HG03159 (cell line): ENCODE measurements around the gene ARHGAP30.
"Not testable (repeated sequence)": the region's sequence is repeated elsewhere in the genome, so short reads cannot be mapped to it uniquely, and the experiment has no call there.

Source experiments
- ATAC-seq: cut with Tn5 transposase; IDR thresholded peaks from one replicate; pipeline ENCODE4 v1.9.1; 2021; ENCODE audit warnings: mild to moderate bottlenecking, moderate library complexity; ENCODE audit not compliant: unreplicated experiment

ARHGAP30 gene

GRCh38 chr1:161039546-161039945, 30.1 kb downstream of the ARHGAP30 start:
- ATAC-seq, result no peak

- ATAC-seq, result no peak
Observed at GRCh38 chr1:161039154-161039545, 30.5 kb downstream of the ARHGAP30 start.

GRCh38 chr1:161038523-161039153, 31.1 kb downstream of the ARHGAP30 start, which contains the start of gene TSTD1:
TSTD1 (minus strand) TSS chr1:161038964; CDS start chr1:161038889, 75 bp downstream.
- ATAC-seq, result peak; percentile 87

GRCh38 chr1:161037661-161038522, 31.8 kb downstream of the ARHGAP30 start:
- ATAC-seq, result no peak

- no peak for ATAC-seq
Observed at GRCh38 chr1:161033751-161034150, 35.9 kb downstream of the ARHGAP30 start.

- ATAC-seq, result no peak
Observed at GRCh38 chr1:161032409-161032808, 37.3 kb downstream of the ARHGAP30 start.

GRCh38 chr1:161031874-161032273, 37.8 kb downstream of the ARHGAP30 start:
- ATAC-seq, result no peak

- ATAC-seq, result not testable (repeated sequence)
Observed at GRCh38 chr1:161029466-161029865, 40.2 kb downstream of the ARHGAP30 start.

- ATAC-seq, result not testable (repeated sequence)
Observed at GRCh38 chr1:161026954-161027353, 42.7 kb downstream of the ARHGAP30 start.

- not testable (repeated sequence) for ATAC-seq
Observed at GRCh38 chr1:161022432-161022831, 47.3 kb downstream of the ARHGAP30 start.

GRCh38 chr1:161021970-161022353, 47.7 kb downstream of the ARHGAP30 start:
- ATAC-seq, result no peak

GRCh38 chr1:161021165-161021969, 48.3 kb downstream of the ARHGAP30 start:
- ATAC-seq, result peak; percentile 82

GRCh38 chr1:161020509-161021164, 49.1 kb downstream of the ARHGAP30 start, which contains the start of gene F11R:
F11R (minus strand) TSS chr1:161021152; CDS start chr1:161021073, 79 bp downstream.
- peak; percentile 48 for ATAC-seq

GRCh38 chr1:161019751-161020495, 49.8 kb downstream of the ARHGAP30 start:
- ATAC-seq, result no peak

GRCh38 chr1:161019111-161019660, 50.5 kb downstream of the ARHGAP30 start:
- ATAC-seq, result not testable (repeated sequence)

GRCh38 chr1:161018631-161018930, 51.1 kb downstream of the ARHGAP30 start:
- no peak for ATAC-seq

- ATAC-seq, result no peak
Observed at GRCh38 chr1:161017756-161018630, 51.7 kb downstream of the ARHGAP30 start.

GRCh38 chr1:161017181-161017580, 52.5 kb downstream of the ARHGAP30 start:
- ATAC-seq, result not testable (repeated sequence)

- ATAC-seq, result not testable (repeated sequence)
Observed at GRCh38 chr1:161016683-161017082, 53.0 kb downstream of the ARHGAP30 start.
